Skeletal muscle satellite cell (primary cell): ENCODE results near the gene SOX15.

Experiments used
- H3K27me3 ChIP-seq: 2 replicates; pipeline ENCODE4 v1.7.0; 2013; ENCODE audit warnings: low read length; ENCODE audit not compliant: control insufficient read depth, insufficient read depth
- H3K36me3 ChIP-seq: 2 replicates; pipeline ENCODE4 v1.7.0; 2013; ENCODE audit warnings: mild to moderate bottlenecking, control low read depth, low read length; ENCODE audit not compliant: insufficient read depth
- H3K4me1 ChIP-seq: 2 replicates; pipeline ENCODE4 v1.7.0; 2013; ENCODE audit warnings: low read length; ENCODE audit not compliant: control insufficient read depth, insufficient read depth
- H3K4me2 ChIP-seq: 2 replicates; pipeline ENCODE4 v1.7.0; 2013; ENCODE audit warnings: mild to moderate bottlenecking, low read length
- H3K4me3 ChIP-seq: 2 replicates; pipeline ENCODE4 v1.7.0; 2013; ENCODE audit warnings: low read length
- H3K9ac ChIP-seq: 2 replicates; pipeline ENCODE4 v1.7.0; 2013; ENCODE audit warnings: mild to moderate bottlenecking, low read depth, low read length, moderate library complexity
- H3K9me3 ChIP-seq: replicated peaks from 2 replicates; pipeline ENCODE4 v1.7.0; 2013; ENCODE audit warnings: mild to moderate bottlenecking, control low read depth, low read length

SOX15 gene

GRCh38 chr17:7559320-7560171 lies 30.3 kb downstream of the SOX15 start:
- Histone ChIP-seq H3K4me2 (peak overlapping the region; percentile 99), H3K27me3 (no peaks in the 10 kb centered on the region), H3K4me3 (no peak overlapping the region), H3K4me1 (peaks cover 35% of the 10 kb centered on the region), H3K36me3 (peaks cover 8% of the 10 kb centered on the region), H3K9me3 (no peaks in the 10 kb centered on the region), H3K9ac (no peak overlapping the region)

- Histone ChIP-seq H3K27me3 (no peaks in the 10 kb centered on the region), H3K36me3 (peaks cover under 1% of the 10 kb centered on the region), H3K9ac (peak within 1 kb of the TSS; percentile 73), H3K9me3 (no peaks in the 10 kb centered on the region), H3K4me1 (peaks cover 33% of the 10 kb centered on the region), H3K4me3 (peak within 1 kb of the TSS; percentile 39), H3K4me2 (peak within 1 kb of the TSS; percentile 72)
Measured at GRCh38 chr17:7558544-7559319, 31.2 kb downstream of the SOX15 start, which contains the start of gene TNFSF13. Gene TNFSF13 (plus strand): TSS chr17:7558750. CDS start chr17:7559040, 290 bp downstream.

- Histone ChIP-seq H3K9me3 (no peaks in the 10 kb centered on the region), H3K9ac (peak overlapping the region; percentile 73), H3K36me3 (no peaks in the 10 kb centered on the region), H3K27me3 (no peaks in the 10 kb centered on the region), H3K4me2 (peak overlapping the region; percentile 72), H3K4me1 (peaks cover 30% of the 10 kb centered on the region), H3K4me3 (peak overlapping the region; percentile 39)
Measured at GRCh38 chr17:7557775-7558543, 31.9 kb downstream of the SOX15 start.

GRCh38 chr17:7557147-7557764 lies 32.6 kb downstream of the SOX15 start:
- Histone ChIP-seq H3K9me3 (no peaks in the 10 kb centered on the region), H3K4me3 (no peak overlapping the region), H3K36me3 (no peaks in the 10 kb centered on the region), H3K27me3 (no peaks in the 10 kb centered on the region), H3K4me1 (peaks cover 25% of the 10 kb centered on the region), H3K4me2 (no peak overlapping the region), H3K9ac (no peak overlapping the region)

- H3K4me2 ChIP-seq: no peak overlapping the region
- no peak overlapping the region for H3K4me3 ChIP-seq
- no peaks in the 10 kb centered on the region for H3K36me3 ChIP-seq
- H3K27me3 ChIP-seq: no peaks in the 10 kb centered on the region
- no peaks in the 10 kb centered on the region for H3K9me3 ChIP-seq
- no peak overlapping the region for H3K9ac ChIP-seq
- peaks cover 25% of the 10 kb centered on the region for H3K4me1 ChIP-seq
Measured at GRCh38 chr17:7556627-7557026, 33.3 kb downstream of the SOX15 start.

- no peaks in the 10 kb centered on the region for H3K27me3 ChIP-seq
- no peaks in the 10 kb centered on the region for H3K9me3 ChIP-seq
- no peak overlapping the region for H3K4me3 ChIP-seq
- H3K4me1 ChIP-seq: peaks cover 20% of the 10 kb centered on the region
- H3K4me2 ChIP-seq: no peak overlapping the region
- H3K9ac ChIP-seq: no peak overlapping the region
- H3K36me3 ChIP-seq: no peaks in the 10 kb centered on the region
Measured at GRCh38 chr17:7555320-7555948, 34.5 kb downstream of the SOX15 start.

GRCh38 chr17:7553356-7553755 lies 36.5 kb downstream of the SOX15 start:
- no peak overlapping the region for H3K4me2 ChIP-seq
- H3K27me3 ChIP-seq: no peaks in the 10 kb centered on the region
- H3K36me3 ChIP-seq: no peaks in the 10 kb centered on the region
- H3K9me3 ChIP-seq: no peaks in the 10 kb centered on the region
- H3K9ac ChIP-seq: no peak overlapping the region
- H3K4me1 ChIP-seq: peaks cover 22% of the 10 kb centered on the region
- H3K4me3 ChIP-seq: no peak overlapping the region

- no peaks in the 10 kb centered on the region for H3K9me3 ChIP-seq
- no peaks in the 10 kb centered on the region for H3K27me3 ChIP-seq
- no peak overlapping the region for H3K4me2 ChIP-seq
- no peak overlapping the region for H3K4me3 ChIP-seq
- no peak overlapping the region for H3K9ac ChIP-seq
- H3K4me1 ChIP-seq: peaks cover 17% of the 10 kb centered on the region
- H3K36me3 ChIP-seq: no peaks in the 10 kb centered on the region
Measured at GRCh38 chr17:7552621-7553051, 37.3 kb downstream of the SOX15 start.

- Histone ChIP-seq H3K27me3 (no peaks in the 10 kb centered on the region), H3K9me3 (no peaks in the 10 kb centered on the region), H3K4me1 (peaks cover 17% of the 10 kb centered on the region), H3K4me3 (no peak overlapping the region), H3K4me2 (no peak overlapping the region), H3K36me3 (no peaks in the 10 kb centered on the region), H3K9ac (no peak overlapping the region)
Measured at GRCh38 chr17:7551396-7551795, 38.5 kb downstream of the SOX15 start.

GRCh38 chr17:7550344-7550743 lies 39.5 kb downstream of the SOX15 start:
- no peak overlapping the region for H3K9ac ChIP-seq
- H3K4me2 ChIP-seq: no peak overlapping the region
- no peak overlapping the region for H3K4me3 ChIP-seq
- no peaks in the 10 kb centered on the region for H3K36me3 ChIP-seq
- no peaks in the 10 kb centered on the region for H3K27me3 ChIP-seq
- no peaks in the 10 kb centered on the region for H3K9me3 ChIP-seq
- H3K4me1 ChIP-seq: peaks cover 17% of the 10 kb centered on the region
